CD4-positive, alpha-beta T cell treated with Interleukin-15 for 1 hour (primary cell): ENCODE results near the gene ATG7.
"Not testable (repeated sequence)": the region's sequence is repeated elsewhere in the genome, so short reads cannot be mapped to it uniquely, and the experiment has no call there.

Experiments used
- DNase-seq: peaks from one replicate; pipeline ENCODE4 v3.0.0-alpha.2; 2020

Gene ATG7

GRCh38 chr3:11255537-11255936 lies 16.7 kb upstream of the ATG7 start:
- not testable (repeated sequence) for DNase-seq

GRCh38 chr3:11258958-11259357 lies 13.2 kb upstream of the ATG7 start:
- no peak for DNase-seq

DNA sequence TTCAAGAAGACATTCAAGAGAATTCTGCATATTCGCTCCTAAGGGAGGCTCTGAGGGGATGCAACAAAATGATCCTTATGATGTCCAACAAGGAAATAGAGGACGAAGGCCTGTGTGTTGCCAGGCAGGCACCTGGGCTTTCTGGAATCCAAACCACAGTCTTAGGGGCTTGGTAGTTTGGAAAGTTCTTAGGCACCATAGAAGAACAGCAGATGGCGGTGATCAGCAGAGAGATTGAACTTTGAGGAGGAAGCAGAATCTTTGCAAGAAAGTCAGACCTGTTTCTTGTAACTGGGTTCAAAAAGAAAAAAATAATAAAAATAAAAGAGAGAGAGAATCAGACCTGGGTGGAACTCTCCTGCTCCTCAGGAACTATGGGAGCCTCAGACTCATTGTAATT lies 11.7 kb upstream of the ATG7 start:
- DNase-seq, result no peak

DNA sequence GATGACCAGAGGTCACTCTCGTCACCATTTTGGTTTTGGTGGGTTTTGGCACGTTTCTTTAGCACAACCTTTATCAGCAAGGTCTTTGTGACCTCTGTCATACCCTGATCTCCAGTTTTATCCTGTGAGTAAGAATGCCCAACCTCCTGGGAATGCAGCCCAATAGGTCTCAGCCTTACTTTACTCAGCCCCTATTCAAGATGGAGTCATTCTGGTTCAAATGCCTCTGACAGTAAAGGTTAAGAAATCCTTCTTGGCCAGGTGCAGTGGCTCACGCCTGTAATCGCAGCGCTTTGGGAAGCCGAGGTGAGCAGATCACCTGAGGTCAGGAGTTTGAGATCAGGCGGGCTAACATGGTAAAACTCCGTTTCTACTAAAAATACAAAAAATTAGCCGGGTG lies 3.2 kb upstream of the ATG7 start:
- no peak for DNase-seq

DNA sequence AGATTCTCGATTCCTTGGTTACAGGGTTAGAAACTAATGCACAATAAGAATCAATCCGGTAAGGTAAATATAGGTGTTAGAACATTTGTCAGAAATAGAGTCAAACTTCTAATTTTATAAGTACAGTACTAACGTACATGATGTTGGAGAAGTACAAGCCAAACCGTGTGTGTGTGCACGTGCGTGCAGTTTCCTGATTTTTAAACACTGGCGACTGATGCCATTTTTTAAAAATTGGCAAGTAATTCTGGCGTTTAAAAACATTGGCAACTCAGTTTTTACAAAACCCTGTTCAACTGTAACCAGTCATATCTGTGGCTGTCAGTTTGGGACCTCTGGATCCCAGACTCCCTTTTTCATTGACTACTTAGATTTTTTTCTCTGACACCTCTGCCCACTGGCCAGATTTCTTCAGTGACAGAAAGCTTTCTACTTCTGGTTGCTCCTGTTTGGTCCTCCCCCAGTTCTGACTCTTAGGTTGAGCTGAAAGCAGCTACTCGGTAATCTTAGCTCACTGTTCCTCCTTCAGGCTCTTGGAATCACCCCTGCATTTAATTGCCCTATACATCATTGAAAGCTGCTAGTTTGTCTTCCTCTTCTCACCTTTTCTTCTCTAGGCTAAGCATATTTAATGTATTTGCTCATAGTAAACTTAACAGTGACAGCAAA lies 843 bp downstream of the ATG7 start:
- DNase-seq, result no peak

- DNase-seq, result peak; percentile 68
Measured at GRCh38 chr3:11273891-11274291, 1.7 kb downstream of the ATG7 start.

DNA sequence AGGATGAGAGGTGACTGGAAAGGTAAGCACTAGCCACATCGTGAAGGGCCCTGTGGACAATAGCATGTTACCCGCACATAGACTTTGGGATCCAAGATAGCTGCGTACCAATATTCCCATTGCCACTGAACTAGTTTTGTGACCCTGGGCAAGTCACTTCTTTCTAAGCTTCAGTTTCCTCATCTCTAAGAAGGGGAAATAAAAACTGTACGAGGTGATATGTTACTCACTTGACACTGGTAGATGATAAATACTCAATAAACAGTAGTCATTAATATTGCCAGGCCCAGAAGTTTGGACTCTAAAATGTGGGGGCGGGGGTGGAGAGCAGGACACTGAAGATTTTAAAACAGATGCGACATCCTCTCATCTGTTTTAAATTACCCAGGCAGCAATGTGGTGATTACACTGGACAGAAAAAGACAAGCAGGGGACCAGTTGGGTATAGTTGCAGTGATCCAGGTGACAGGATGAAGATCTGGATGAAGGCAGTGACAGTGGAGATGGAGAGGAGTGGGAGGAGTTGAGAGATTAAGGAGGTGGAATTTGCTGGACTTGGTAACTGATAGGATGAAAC lies 2.5 kb downstream of the ATG7 start:
- DNase-seq, result no peak

GRCh38 chr3:11275926-11276325 lies 3.7 kb downstream of the ATG7 start:
- no peak for DNase-seq

- DNase-seq, result no peak
Measured at GRCh38 chr3:11276901-11277300, 4.7 kb downstream of the ATG7 start.

GRCh38 chr3:11282250-11283138 lies 10.3 kb downstream of the ATG7 start:
- DNase-seq, result no peak

DNA sequence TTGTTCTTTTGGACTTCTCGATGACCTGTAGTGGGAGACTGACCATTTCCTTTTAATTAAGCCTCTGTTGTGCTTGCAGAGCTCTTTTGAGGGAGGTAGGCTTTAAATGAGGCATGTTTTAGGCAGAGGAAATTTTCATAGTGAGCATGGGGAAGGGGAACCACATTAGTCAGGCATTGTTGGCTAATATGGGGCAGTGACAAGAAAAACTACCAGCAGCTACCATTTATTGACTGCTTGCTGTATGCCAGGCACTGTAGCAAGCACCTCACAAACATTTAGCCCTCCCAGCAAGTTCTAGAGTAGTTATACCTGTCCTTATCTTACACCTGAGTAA lies 10.9 kb downstream of the ATG7 start:
- no peak for DNase-seq

- no peak for DNase-seq
Measured at GRCh38 chr3:11284011-11284410, 11.8 kb downstream of the ATG7 start.

DNA sequence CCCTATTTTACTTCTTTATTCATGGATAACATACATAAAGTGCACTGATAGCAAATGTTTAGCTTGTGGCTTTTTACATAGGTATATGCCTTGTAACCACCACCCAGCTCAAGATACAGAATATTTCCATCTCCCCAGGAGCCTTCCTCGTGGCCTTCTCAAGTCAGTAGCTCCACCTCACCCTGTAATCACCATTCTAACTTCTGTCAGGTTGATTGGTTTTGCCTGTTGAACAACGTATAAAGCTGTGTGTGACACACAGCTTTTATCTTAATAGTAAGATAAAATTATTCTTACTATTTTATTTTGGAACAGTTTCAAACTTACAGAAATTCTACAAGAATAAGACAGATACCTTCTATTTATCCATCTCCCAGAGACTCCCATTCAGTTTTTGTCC lies 13.3 kb downstream of the ATG7 start:
- DNase-seq, result no peak

DNA sequence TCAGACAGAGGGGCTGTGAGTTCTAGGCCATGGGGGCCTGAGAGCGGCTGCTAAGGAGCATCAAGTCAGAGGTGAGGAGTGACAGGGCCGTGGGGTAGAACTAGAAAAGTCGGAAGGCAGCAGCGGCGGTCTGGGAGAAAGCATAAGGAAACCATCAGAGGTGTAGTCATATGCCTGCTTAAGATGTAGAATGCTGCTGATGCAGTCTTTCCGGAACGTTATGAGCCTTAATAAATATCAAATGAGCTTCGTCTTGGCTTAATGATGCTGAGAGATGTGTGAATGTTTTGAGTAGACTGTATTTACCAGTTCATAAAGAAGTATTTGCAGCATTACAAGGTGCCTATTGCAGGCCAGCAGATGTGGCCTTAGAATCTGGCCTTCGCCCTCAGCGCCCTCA lies 15.2 kb downstream of the ATG7 start:
- DNase-seq, result no peak

GRCh38 chr3:11288021-11288491 lies 15.9 kb downstream of the ATG7 start:
- DNase-seq, result no peak

DNA sequence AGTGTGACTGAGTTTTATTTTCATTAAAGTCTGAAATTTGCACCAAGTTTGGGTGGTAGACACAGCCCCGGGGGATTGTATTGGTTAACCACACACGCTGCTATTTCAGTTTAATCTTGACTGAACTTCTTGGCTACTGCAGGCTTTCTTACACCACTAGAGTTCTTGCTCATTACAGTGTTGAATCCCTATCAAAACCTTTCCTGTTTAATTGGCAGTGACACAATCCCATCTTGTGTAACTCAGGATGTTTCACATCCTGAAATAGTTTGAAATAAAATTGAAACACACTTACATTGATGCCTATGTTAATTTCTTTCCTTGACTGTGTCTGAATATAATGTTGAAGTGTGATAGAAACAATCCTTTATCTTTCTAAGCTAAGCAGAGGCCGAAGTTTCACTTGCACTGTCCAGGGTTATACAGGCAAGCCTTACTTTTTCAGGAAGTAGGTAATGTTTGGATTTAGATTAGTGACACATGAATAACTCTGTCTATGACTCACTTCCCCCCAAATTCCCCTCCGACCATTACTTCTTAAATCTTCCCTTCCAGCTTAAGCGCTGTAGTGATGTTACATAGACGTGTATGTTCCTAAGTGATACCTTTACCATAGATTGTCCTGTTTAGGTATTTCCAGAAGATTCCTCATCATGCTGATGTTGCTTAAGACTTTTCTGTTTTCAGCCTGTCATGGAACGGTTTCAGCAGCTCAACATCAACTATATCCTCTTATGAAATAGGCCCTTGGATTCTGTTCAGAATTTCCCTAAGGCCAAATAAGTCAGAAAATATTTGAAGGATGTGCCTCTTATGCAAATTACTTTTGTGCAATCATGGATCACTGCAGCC lies 16.8 kb downstream of the ATG7 start:
- peak; percentile 33 for DNase-seq

- DNase-seq, result no peak
Measured at GRCh38 chr3:11289864-11290263, 17.7 kb downstream of the ATG7 start.

DNA sequence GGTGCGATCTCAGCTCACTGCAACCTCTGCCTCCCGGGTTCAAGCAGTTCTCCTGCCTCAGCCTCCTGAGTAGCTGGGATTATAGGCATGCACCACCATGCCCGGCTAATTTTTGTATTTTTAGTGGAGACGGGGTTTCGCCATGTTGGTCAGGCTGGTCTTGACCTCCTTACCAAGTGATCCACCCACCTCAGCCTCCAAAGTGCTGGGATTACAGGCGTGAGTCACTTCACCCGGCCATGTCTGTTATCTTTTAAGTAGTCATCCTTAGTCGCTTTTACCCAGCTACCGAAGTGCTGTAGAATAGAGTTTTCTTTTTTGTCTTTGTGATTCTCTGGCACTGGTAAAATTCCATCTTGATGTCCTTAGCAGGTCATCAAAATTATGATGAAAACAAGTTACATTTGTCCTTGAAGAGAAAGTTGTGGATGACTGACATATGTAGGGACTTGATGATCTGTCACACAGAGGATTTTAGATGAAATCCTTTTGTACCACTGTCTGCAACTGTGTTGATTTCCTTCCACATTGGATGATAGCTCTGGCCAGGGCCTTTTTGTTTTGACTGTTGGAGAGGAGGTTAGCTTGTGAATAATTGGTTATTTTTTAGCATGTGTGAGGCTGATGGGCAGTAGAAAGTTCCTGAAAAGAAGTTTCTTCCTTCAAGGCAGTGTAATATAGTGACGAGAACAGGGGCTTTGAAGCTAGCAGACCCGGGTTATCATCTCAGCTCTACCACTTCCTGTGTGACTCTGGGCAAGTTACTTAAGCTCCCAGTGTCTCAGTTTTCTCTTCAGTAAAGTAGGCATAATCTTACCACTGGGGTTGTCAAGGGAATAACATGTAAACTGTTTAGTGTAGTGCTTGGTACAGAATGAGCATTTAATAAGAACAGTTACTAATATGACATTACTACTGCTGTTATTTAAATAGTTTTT lies 18.8 kb downstream of the ATG7 start:
- peak; percentile 59 for DNase-seq

DNA sequence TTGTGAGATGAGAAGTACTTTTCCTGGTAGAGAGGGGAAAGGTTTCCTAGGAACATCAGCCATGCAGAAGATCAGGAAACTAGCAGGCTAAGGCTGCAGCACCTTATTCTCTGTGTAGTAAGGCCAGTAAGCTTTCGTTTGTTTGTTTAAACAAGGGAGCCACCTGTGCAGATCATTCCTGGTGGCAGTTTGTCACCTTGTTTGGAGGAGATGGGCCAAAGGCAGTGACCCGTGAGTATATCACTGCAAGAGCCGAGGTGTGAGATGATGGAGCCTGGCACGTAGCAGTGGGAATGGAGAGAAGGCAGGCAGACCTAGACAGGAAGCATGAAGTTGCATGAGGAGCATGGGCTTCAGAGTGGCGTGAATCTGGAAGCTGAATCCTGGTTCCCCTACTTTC lies 19.6 kb downstream of the ATG7 start:
- no peak for DNase-seq

- no peak for DNase-seq
Measured at GRCh38 chr3:11297126-11297525, 24.9 kb downstream of the ATG7 start.

DNA sequence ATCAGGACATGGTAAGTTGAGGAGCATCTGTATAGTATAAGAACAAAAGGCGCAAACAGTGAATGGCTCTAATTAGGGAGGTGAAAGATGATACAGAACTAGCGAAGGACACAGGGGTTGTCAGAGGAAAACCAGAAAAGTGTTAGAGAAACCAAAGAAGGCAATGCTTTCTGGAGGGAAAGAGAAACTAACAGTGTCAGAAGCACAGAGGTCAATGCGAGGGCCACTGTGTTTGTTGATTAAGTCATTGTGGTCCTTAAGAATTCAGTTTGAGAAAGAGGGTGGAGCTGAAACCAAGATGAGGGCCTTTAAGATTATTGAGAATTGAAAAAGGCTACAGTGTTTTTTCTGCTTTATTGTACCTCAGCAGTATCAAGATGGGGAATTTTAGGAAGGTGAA lies 28.8 kb downstream of the ATG7 start:
- no peak for DNase-seq

- no peak for DNase-seq
Measured at GRCh38 chr3:11302444-11302843, 30.2 kb downstream of the ATG7 start.
